HG03159 (cell line): ENCODE measurements around the gene NEAT1.

ENCODE experiments used
- ATAC-seq: cut with Tn5 transposase; IDR thresholded peaks from one replicate; pipeline ENCODE4 v1.9.1; 2021; ENCODE audit warnings: mild to moderate bottlenecking, moderate library complexity; ENCODE audit not compliant: unreplicated experiment

The NEAT1 gene

GRCh38 chr11:65433657-65434056 is 11.1 kb downstream of the NEAT1 start:
- ATAC-seq, result no peak

DNA sequence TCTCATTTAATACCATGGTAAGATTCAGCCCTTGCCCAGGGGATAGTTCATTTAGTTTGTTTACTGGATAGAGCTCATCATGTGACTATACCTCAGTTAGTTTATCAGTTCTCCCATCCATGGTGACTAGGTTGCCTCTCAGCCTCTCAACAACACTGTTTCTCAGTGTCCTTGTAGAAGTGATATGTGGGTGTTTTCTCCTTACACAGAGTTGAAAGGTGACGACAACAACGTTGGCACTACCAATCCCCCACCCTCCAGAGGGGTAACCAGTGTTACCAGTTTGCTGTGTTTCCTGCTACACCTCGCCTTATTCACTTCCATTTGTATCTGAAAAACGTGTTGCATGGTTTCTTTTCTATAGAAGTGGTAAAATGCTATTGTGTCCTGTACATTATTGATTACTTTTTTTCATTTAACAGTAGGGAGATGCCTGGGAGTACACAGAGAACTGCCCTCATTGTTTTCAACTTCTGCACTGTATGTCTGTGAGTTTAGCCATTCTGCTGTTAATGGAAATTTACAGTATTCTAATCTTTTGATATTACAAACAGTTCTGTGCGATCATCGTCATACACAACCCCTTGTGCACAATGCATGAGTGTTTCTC is 11.6 kb downstream of the NEAT1 start:
- ATAC-seq, result no peak

- ATAC-seq, result no peak
These were observed 12.2 kb downstream of the NEAT1 start for GRCh38 chr11:65434667-65435410.

DNA sequence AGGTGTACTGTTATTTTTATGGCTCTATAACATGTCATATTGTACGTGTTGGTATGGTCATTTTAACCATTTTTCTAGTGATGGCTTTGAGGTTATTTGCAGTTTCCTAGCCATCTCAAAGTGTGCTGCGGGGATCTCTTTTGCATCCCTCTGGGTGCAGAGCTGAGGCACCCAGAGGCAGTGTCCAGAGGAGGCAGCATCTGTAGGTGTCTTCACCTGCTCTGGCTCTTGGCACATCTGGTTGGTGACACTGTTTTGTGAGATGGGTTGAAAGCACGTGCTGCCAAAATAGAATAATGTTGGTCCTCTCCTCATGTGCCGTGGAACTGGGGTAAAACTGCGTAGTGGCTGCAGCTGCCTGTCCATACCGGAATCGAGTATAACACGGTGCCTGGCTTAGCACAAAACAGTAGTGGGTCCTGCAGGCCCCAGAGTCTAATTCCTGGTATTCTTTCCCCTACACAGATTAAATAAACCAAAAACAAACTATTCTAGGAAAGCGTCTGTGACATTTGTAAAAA is 12.9 kb downstream of the NEAT1 start:
- ATAC-seq, result no peak

DNA sequence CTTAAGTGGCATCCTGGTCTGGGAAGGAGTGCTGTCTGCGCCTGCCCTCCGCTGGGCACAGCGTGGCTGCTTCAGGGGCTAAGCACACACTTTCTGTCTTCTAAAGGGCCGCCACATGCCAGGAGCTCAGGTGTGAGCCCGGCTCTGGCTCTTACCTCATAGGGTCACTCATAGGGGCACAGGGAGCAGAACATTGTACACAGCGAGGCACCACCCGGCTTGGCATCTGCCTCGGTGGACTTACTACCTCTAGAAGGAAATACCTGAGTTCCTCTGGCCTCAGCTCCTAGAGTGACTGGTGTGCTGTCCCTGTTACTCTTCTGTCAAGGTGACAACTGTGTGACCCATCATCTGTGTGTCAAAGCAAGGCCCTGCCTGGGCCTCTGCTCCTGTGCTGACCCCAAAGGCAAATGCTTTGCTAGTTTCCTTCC is 13.4 kb downstream of the NEAT1 start:
- ATAC-seq, result no peak

DNA sequence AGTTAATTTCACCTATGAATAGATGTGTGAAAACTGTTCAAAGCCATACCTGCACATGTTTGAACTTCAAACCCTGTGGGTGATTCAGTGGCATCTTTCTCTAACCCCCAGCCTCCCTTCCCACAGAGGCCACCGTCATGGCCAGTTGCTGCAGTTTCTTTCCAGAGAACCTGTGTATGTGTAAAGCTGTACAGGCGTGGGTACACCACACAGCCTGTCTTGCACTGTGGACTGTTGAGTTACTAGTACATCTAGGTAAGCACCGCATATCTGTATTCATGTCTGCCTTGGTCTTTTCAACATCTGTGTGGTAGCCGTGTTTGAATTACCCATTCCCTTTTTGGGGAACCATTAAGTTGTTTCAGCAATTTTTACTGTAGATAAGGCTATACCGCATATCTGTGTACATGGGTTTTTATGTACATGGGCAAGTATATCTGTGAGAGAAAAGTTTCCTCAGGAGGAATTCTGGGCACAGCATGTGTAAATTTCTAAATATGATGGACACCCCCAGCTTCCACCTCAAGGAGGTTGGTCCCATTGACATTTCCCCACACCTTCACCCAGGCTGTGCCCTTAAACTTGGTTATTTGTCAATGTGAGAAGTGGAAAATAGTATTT is 13.9 kb downstream of the NEAT1 start:
- no peak for ATAC-seq

- ATAC-seq, result no peak
These were observed 15.0 kb downstream of the NEAT1 start for GRCh38 chr11:65437436-65438227.

DNA sequence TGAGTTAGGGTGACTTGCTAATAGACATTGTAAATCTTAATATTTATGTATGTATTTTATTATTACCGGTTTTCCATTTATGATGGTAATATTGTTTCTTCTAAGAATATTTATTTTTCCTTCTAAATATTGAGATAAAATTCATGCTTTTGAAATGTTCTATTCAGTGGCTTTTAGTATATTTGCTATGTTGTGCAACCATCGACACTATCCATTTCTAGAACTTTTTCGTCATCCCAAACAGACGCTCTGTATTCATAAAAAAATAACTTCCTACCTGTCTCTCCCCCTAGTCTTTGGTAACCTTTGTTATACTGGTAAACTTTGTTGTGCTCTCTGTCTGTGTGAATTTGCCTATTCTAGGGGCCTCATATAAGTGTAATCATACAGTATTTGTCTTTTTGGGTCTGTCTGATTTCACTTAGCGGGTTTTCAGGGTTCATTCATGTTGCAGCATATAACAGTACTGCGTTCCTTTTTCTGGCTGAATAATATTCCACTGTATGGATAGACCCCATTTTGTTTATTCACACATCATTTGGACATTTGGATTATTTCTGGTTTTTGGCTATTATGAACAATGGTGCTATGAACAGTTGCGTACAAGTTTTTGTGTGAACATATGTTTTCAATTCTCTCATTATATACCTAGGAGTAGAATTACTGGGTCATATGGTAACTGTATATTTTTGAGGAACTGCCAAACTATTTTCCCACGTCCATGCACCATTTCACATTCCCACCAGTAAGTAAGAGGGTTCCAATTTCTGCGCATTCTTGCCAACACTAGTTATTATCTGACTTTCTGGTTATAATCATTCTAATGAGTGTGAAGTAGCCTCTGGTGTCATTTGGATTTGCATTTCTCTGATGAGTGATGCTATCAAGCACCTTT is 15.9 kb downstream of the NEAT1 start:
- ATAC-seq, result no peak

DNA sequence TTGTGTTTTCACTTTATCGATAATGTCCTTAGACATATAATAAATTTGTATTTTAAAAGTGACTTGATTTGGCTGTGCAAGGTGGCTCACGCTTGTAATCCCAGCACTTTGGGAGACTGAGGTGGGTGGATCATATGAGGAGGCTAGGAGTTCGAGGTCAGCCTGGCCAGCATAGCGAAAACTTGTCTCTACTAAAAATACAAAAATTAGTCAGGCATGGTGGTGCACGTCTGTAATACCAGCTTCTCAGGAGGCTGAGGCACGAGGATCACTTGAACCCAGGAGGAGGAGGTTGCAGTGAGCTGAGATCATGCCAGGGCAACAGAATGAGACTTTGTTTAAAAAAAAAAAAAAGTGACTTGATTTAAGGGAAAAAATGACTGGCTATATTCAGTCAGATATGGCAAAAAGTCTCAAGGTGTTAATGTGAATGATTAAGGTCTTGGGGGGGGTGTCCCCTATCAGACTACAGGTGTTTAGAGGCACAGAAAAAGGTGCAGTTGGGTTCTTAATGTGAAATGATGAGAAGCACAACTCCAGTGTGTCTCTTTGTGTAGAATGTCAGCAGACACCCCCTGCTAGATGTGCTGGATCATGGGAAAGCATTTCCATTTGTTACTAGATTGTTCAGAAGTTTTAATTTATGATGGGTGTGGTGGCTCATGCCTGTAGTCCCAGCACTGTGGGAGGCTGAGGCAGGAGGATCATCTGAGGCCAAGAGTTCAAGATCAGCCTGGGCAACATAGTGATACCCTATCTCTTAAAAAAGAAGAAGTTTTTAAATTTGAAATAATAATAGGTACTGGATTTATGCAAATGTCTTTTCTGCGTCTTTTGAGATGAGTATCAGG is 17.0 kb downstream of the NEAT1 start:
- no peak for ATAC-seq

- peak; percentile 50 for ATAC-seq
These were observed 18.4 kb downstream of the NEAT1 start for GRCh38 chr11:65440831-65441499.

GRCh38 chr11:65442842-65443331 is 20.3 kb downstream of the NEAT1 start:
- no peak for ATAC-seq

- ATAC-seq, result no peak
These were observed 21.9 kb downstream of the NEAT1 start for GRCh38 chr11:65444314-65445051.

DNA sequence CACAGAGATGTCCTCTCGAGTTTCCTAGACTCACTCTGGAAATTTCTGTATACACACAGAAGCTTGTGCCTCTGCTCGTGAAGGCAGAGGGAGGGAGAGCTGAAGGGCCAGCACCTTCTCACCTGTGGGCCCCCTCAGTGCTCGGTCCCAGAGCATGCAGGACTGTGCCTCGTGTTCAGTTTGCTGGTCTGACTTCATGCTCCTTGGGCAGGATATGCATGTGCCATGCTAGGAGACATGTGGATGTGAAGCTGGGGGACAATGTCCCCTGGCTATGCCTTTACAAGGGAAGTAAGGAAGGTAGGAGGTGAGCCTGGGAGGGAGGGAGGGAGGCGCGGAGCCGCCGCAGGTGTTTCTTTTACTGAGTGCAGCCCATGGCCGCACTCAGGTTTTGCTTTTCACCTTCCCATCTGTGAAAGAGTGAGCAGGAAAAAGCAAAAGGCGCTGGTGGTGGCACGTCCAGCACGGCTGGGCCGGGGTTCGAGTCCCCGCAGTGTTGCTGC is 22.6 kb downstream of the NEAT1 start:
- no peak for ATAC-seq

- ATAC-seq, result no peak
These were observed 23.2 kb downstream of the NEAT1 start for GRCh38 chr11:65445604-65446445.

DNA sequence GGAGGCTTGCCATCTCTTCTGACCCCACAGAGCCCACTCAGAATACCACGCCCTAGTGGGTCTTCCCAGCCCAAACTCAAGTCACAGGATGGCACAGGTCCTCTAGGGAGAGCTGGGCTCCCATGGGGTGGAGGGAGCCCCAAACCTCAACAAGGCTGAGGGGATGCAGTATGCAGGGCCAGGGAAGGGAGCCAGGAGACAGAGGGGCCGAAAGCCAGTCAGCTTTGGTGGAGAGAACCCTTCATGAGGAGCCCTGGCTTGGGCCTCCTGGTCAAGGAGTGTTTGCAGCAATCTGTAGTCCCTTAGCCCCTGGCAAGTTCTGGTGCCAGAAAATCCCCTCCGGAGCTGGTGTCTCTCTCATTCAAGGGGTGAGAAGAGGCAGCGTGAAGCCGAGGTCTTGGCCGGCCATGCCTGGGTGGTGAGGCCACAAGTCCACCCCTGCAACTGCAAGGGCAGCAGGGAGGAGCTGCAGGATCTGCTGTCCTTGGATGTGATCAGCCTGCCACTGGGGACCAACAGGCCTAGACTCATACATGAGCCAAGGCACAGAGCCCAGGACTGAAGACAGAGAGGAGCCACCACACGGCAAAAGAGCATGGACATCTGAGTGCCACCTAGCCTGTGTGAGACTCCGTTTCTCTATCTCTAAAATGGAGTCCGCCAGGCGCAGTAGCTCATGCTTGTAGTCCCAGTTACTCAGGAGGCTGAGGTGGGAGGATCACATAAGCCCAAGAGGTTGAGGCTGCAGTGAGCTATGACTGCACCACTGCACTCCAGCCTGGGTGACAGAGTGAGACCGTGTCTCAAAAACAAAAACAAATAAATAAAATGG is 24.1 kb downstream of the NEAT1 start:
- no peak for ATAC-seq

- no peak for ATAC-seq
These were observed 25.4 kb downstream of the NEAT1 start for GRCh38 chr11:65448074-65448417.
